H1 (cell line): ENCODE measurements around the gene PI4KA. TPM values are rescaled to one million over a fixed set of nuclear protein-coding genes. Genes with fewer than 3 reads are reported as not detected.
"Not testable (repeated sequence)": the region's sequence is repeated elsewhere in the genome, so short reads cannot be mapped to it uniquely, and the experiment has no call there.

Source experiments
- CTCF ChIA-PET: fragments of 300-600 bp; sonication (Branson Sonifier 250); formaldehyde crosslinking; loops from one replicate; lab custom pipeline; 2021; ENCODE audit not compliant: partially characterized antibody; lab: Charles Lee
- POLR2A ChIA-PET: fragments of 300-600 bp; sonication (Branson Sonifier 250); formaldehyde crosslinking; loops from one replicate; lab custom pipeline; 2021; ENCODE audit warnings: inconsistent platforms; ENCODE audit not compliant: partially characterized antibody; lab: Charles Lee
- DNase-seq, 2 experiments: peaks; one replicate each; pipeline versions ENCODE4 v3.0.0 to v3.0.0-alpha.2; 2010 to 2022; ENCODE audit warnings: low spot score in 2 of 2, low read depth in 1 of 2, mixed read lengths in 1 of 2
- FAIRE-seq: peaks from 2 replicates; lab custom pipeline; 2011; peaks lifted over from hg19 to GRCh38; lab: Jason Lieb, UNC
- H2AFZ ChIP-seq: 2 replicates; pipeline ENCODE4 v1.8.1; 2012; ENCODE audit warnings: low read length, inconsistent platforms
- H2AK5ac ChIP-seq: 2 replicates; pipeline ENCODE4 v1.6.1; 2013; ENCODE audit warnings: low read depth, low read length
- H2BK120ac ChIP-seq: replicated peaks from 2 replicates; pipeline ENCODE3; 2013; ENCODE audit warnings: low read depth, low read length, inconsistent platforms
- H2BK12ac ChIP-seq: 2 replicates; pipeline ENCODE4 v1.6.1; 2013; ENCODE audit warnings: low read depth, low read length
- H2BK15ac ChIP-seq: 2 replicates; pipeline ENCODE4 v1.6.1; 2013; ENCODE audit warnings: low read length
- H2BK20ac ChIP-seq: 2 replicates; pipeline ENCODE4 v1.6.1; 2013; ENCODE audit warnings: low read length
- H2BK5ac ChIP-seq: 2 replicates; pipeline ENCODE4 v1.6.1; 2013; ENCODE audit warnings: low read depth, low read length
- H3K14ac ChIP-seq: 2 replicates; pipeline ENCODE4 v1.6.1; 2013; ENCODE audit warnings: inconsistent platforms; ENCODE audit not compliant: insufficient read length
- H3K18ac ChIP-seq: 2 replicates; pipeline ENCODE4 v1.6.1; 2013; ENCODE audit warnings: low read length; ENCODE audit errors: extremely low read depth
- H3K23ac ChIP-seq: 2 replicates; pipeline ENCODE4 v1.6.1; 2013; ENCODE audit warnings: inconsistent platforms; ENCODE audit not compliant: insufficient read length
- H3K23me2 ChIP-seq: 2 replicates; pipeline ENCODE4 v1.6.1; 2013; ENCODE audit warnings: low read depth, low read length
- H3K27ac ChIP-seq: 2 replicates; pipeline ENCODE4 v1.6.1; 2011; ENCODE audit warnings: low read depth, low read length, inconsistent platforms
- H3K27me3 ChIP-seq, 4 experiments: replicated peaks in 1 of 4; 1 replicate in 1 of 4; 2 replicates in 3 of 4; pipeline versions ENCODE4 v1.6.1 to v1.8.1; 2011 to 2013; ENCODE audit warnings: low read length in 3 of 4, mild to moderate bottlenecking in 3 of 4, inconsistent platforms in 2 of 4, mixed read lengths in 2 of 4, moderate library complexity in 1 of 4; ENCODE audit not compliant: control insufficient read depth in 3 of 4, insufficient read depth in 3 of 4; ENCODE audit errors: extremely low read depth in 1 of 4
- H3K36me3 ChIP-seq, 4 experiments: 2 replicates each; pipeline versions ENCODE4 v1.6.1 to v1.8.1; 2011 to 2013; ENCODE audit warnings: mild to moderate bottlenecking in 4 of 4, low read length in 3 of 4, moderate library complexity in 2 of 4, control low read depth in 1 of 4, inconsistent platforms in 1 of 4; ENCODE audit not compliant: insufficient read depth in 4 of 4, control insufficient read depth in 2 of 4
- H3K4ac ChIP-seq: replicated peaks from 2 replicates; pipeline ENCODE3; 2013; ENCODE audit warnings: low read length, low read depth, mixed read lengths, inconsistent platforms; ENCODE audit not compliant: insufficient read length
- H3K4me1 ChIP-seq, 4 experiments: replicated peaks in 1 of 4; 1 replicate in 1 of 4; 2 replicates in 3 of 4; pipeline versions ENCODE4 v1.6.1 to v1.8.1; 2011 to 2013; ENCODE audit warnings: low read length in 3 of 4, inconsistent platforms in 2 of 4, mixed read lengths in 1 of 4; ENCODE audit not compliant: insufficient read depth in 4 of 4, control insufficient read depth in 3 of 4
- H3K4me2 ChIP-seq, 2 experiments: 2 replicates each; pipeline versions ENCODE4 v1.6.1 to v1.8.1; 2011 to 2013; ENCODE audit warnings: low read depth in 2 of 2, low read length in 2 of 2, control low read depth in 1 of 2, inconsistent platforms in 1 of 2, mild to moderate bottlenecking in 1 of 2; ENCODE audit not compliant: insufficient read depth in 1 of 2
- H3K4me3 ChIP-seq, 4 experiments: fragments of 200-600, 300-600 bp in 1 of 4; sonication (generic), shearing (Covaris generic), sonication (Bioruptor Twin) in 1 of 4; 2 replicates each; pipeline versions ENCODE4 v1.5.1 to v1.8.1; 2011 to 2016; ENCODE audit warnings: low read length in 4 of 4, low read depth in 3 of 4, control low read depth in 2 of 4, inconsistent platforms in 2 of 4, mild to moderate bottlenecking in 2 of 4, mixed read lengths in 1 of 4, moderate library complexity in 1 of 4; ENCODE audit not compliant: insufficient read depth in 2 of 4; ENCODE audit errors: extremely low read depth in 1 of 4
- H3K56ac ChIP-seq: replicated peaks from 2 replicates; pipeline ENCODE3; 2013; ENCODE audit warnings: low read depth, mild to moderate bottlenecking, mixed read lengths, low read length, inconsistent platforms; ENCODE audit not compliant: insufficient read length
- H3K79me1 ChIP-seq: 2 replicates; pipeline ENCODE4 v1.6.1; 2013; ENCODE audit warnings: low read depth, low read length, control low read depth
- H3K79me2 ChIP-seq, 2 experiments: 2 replicates each; pipeline versions ENCODE4 v1.6.1 to v1.8.1; 2012 to 2013; ENCODE audit warnings: low read length in 2 of 2, mild to moderate bottlenecking in 2 of 2, inconsistent platforms in 1 of 2; ENCODE audit not compliant: insufficient read depth in 2 of 2, control insufficient read depth in 1 of 2
- H3K9ac ChIP-seq, 4 experiments: replicated peaks in 1 of 4; 1 replicate in 1 of 4; 2 replicates in 3 of 4; pipeline versions ENCODE4 v1.6.1 to v1.8.1; 2011 to 2013; ENCODE audit warnings: low read depth in 3 of 4, low read length in 3 of 4, control low read depth in 2 of 4, mild to moderate bottlenecking in 2 of 4, moderate library complexity in 2 of 4, inconsistent platforms in 1 of 4; ENCODE audit errors: extremely low read depth in 1 of 4
- H3K9me3 ChIP-seq, 2 experiments: 2 replicates each; pipeline versions ENCODE4 v1.6.1 to v1.8.1; 2012 to 2013; ENCODE audit warnings: mild to moderate bottlenecking in 2 of 2, moderate library complexity in 2 of 2, control low read depth in 1 of 2, inconsistent platforms in 1 of 2, low read depth in 1 of 2, low read length in 1 of 2, mixed read lengths in 1 of 2; ENCODE audit not compliant: insufficient read depth in 2 of 2
- H4K20me1 ChIP-seq, 2 experiments: replicated peaks in 1 of 2; 2 replicates each; pipeline versions ENCODE3 to v1.8.1; 2011 to 2013; ENCODE audit warnings: inconsistent platforms in 2 of 2, low read length in 2 of 2, mild to moderate bottlenecking in 1 of 2; ENCODE audit not compliant: insufficient read depth in 2 of 2, control insufficient read depth in 1 of 2
- H4K5ac ChIP-seq: 2 replicates; pipeline ENCODE4 v1.6.1; 2013; ENCODE audit warnings: low read length, low read depth, mixed read lengths, inconsistent platforms; ENCODE audit not compliant: insufficient read length
- H4K8ac ChIP-seq: 2 replicates; pipeline ENCODE4 v1.8.0; 2013; ENCODE audit warnings: mild to moderate bottlenecking, moderate library complexity, low read length, inconsistent platforms; ENCODE audit not compliant: insufficient read depth; ENCODE audit errors: extremely low read depth
- H4K91ac ChIP-seq: replicated peaks from 2 replicates; pipeline ENCODE3; 2013; ENCODE audit warnings: low read length, mixed read lengths, inconsistent platforms; ENCODE audit not compliant: insufficient read length
- WGBS, 2 experiments: shearing (Covaris generic) in 1 of 2; methylation state at CpG; one replicate each; pipeline versions ENCODE4 v1.1.6 to v1.1.7; 2013 to 2015; ENCODE audit warnings: low lambda C conversion rate in 2 of 2, mixed read lengths in 2 of 2, inconsistent platforms in 1 of 2, low coverage in 1 of 2, missing lambda C conversion rate in 1 of 2; ENCODE audit not compliant: insufficient replicate concordance in 2 of 2, insufficient coverage in 1 of 2, insufficient read length in 1 of 2; ENCODE audit errors: extremely low coverage in 1 of 2, missing lambda C conversion rate in 1 of 2; 5-methylcytosine and 5-hydroxymethylcytosine counted together
- polyA plus RNA-seq, 7 experiments: library from polyadenylated mRNA; depleted of rRNA in 3 of 7; stranded (reverse) in 5 of 7; unstranded in 2 of 7; fragments of >200 nt in 5 of 7; fragments of 200-250 nt in 2 of 7; gene quantifications; 1 replicate in 5 of 7; 2 replicates in 1 of 7; 4 replicates in 1 of 7; pipeline versions ENCODE4 v1.2.1 to v1.2.3, GENCODE V29; 2011 to 2013; ENCODE audit warnings: missing spikeins in 2 of 7, mixed read lengths in 2 of 7
- total RNA-seq: library from RNA; stranded (reverse); fragmentation: NEBNext Ultra II Directional; extraction: Animal tissue kit (Norgen Biotek cat#: 25700); gene quantifications from 2 replicates; pipeline ENCODE4 v1.2.1, GENCODE V29; 2021

PI4KA gene
- total and polyA plus RNA-seq, 2 of the 8 experiments (the other 6 are each of a cell fraction or from before 2014, with no cell fraction given) = 22.5 to 37.7 TPM

GRCh38 chr22:20700347-20700746, 158.3 kb downstream of the PI4KA start:
- POLR2A ChIA-PET, H3K27ac ChIP-seq, DNase-seq, H3K23ac ChIP-seq, H3K23me2 ChIP-seq, H3K79me1 ChIP-seq, H2BK120ac ChIP-seq, H2AFZ ChIP-seq, H3K79me2 ChIP-seq, H3K14ac ChIP-seq, FAIRE-seq, H3K56ac ChIP-seq, H3K9ac ChIP-seq, H4K5ac ChIP-seq, H2BK15ac ChIP-seq, H4K20me1 ChIP-seq, H3K27me3 ChIP-seq, H3K18ac ChIP-seq, H4K8ac ChIP-seq, H3K9me3 ChIP-seq, H2AK5ac ChIP-seq, H2BK5ac ChIP-seq, H3K4me2 ChIP-seq, H3K4me1 ChIP-seq, H3K4ac ChIP-seq, H3K36me3 ChIP-seq, H3K4me3 ChIP-seq, H2BK12ac ChIP-seq, H2BK20ac ChIP-seq, H4K91ac ChIP-seq: not testable (repeated sequence)
- 94% methylated on average over 15 of the region's 15 CpGs; no CpG with 5 or more reads in 1 of the 2 experiments for WGBS, 2 experiments
- CTCF ChIA-PET = interaction anchor here (1.4 kb wide), 1 partner anchor 93 kb away, joined by 4 read pairs; no protein-coding TSS in a partner anchor

GRCh38 chr22:20699856-20700255, 158.8 kb downstream of the PI4KA start:
- H3K4me1 ChIP-seq, H3K27me3 ChIP-seq, H4K8ac ChIP-seq, H3K4me2 ChIP-seq, H2BK120ac ChIP-seq, H3K4me3 ChIP-seq, H4K5ac ChIP-seq, FAIRE-seq, H4K20me1 ChIP-seq, H3K23ac ChIP-seq, H3K4ac ChIP-seq, H4K91ac ChIP-seq, H3K36me3 ChIP-seq, H3K27ac ChIP-seq, H3K18ac ChIP-seq, H2BK20ac ChIP-seq, H3K14ac ChIP-seq, H3K56ac ChIP-seq, H2BK5ac ChIP-seq, H3K23me2 ChIP-seq, POLR2A ChIA-PET, H3K79me2 ChIP-seq, H2AK5ac ChIP-seq, H2BK15ac ChIP-seq, H3K9me3 ChIP-seq, H3K79me1 ChIP-seq, H2AFZ ChIP-seq, H3K9ac ChIP-seq, H2BK12ac ChIP-seq, DNase-seq: not testable (repeated sequence)
- WGBS, 2 experiments = 94% methylated on average over 9 of the region's 9 CpGs; no CpG with 5 or more reads in 1 of the 2 experiments
- CTCF ChIA-PET = interaction anchor here (1.4 kb wide), 1 partner anchor 92 kb away, joined by 4 read pairs; no protein-coding TSS in a partner anchor
